IMR-90 (cell line): ENCODE data around the gene ARL4C. TPM values are rescaled to one million over a fixed set of nuclear protein-coding genes. Genes with fewer than 3 reads are reported as not detected.

Experiments
- ATAC-seq: fragments of 200-7000 bp; cut with Tn5 transposase; 2 replicates; pipeline ENCODE4 v1.9.1; 2020; ENCODE audit warnings: low read depth, mild to moderate bottlenecking, moderate library complexity
- BruUV-seq: library from RNA; stranded (reverse); fragments of 400-500 nt; replicated peaks from 2 replicates; lab custom pipeline; 2021; lab: Mats Ljungman, UMichigan
- CTCF ChIA-PET: fragments of 300-600 bp; formaldehyde crosslinking; extraction: SDS; loops from one replicate; lab custom pipeline; 2021; ENCODE audit warnings: antibody characterized with exemption; lab: Yijun Ruan, JAX
- POLR2A ChIA-PET: fragments of 300-600 bp; sonication (Branson Sonifier 250); formaldehyde crosslinking; loops from one replicate; lab custom pipeline; 2022; ENCODE audit warnings: antibody characterized with exemption; ENCODE audit not compliant: unreplicated experiment; lab: Charles Lee
- DNase-seq: peaks from one replicate; pipeline ENCODE4 v3.0.0; 2013
- H2AFZ ChIP-seq: replicated peaks from 2 replicates; pipeline ENCODE3; 2013; ENCODE audit warnings: low read length, mild to moderate bottlenecking; ENCODE audit not compliant: poor library complexity
- H2AK5ac ChIP-seq: 2 replicates; pipeline ENCODE4 v1.6.1; 2013; ENCODE audit warnings: low read depth, low read length, inconsistent platforms
- H2AK9ac ChIP-seq: replicated peaks from 2 replicates; pipeline ENCODE3; 2013; ENCODE audit warnings: mild to moderate bottlenecking, low read depth, low read length, moderate library complexity; ENCODE audit not compliant: poor library complexity
- H2BK120ac ChIP-seq: 2 replicates; pipeline ENCODE4 v1.6.1; 2013; ENCODE audit warnings: low read depth, low read length, inconsistent platforms
- H2BK15ac ChIP-seq: 3 replicates; pipeline ENCODE4 v1.6.1; 2013; ENCODE audit warnings: low read depth, low read length, inconsistent platforms
- H2BK20ac ChIP-seq: 2 replicates; pipeline ENCODE4 v1.6.1; 2013; ENCODE audit warnings: low read depth, mild to moderate bottlenecking, inconsistent platforms, low read length, moderate library complexity
- H2BK5ac ChIP-seq: 2 replicates; pipeline ENCODE4 v1.6.1; 2013; ENCODE audit warnings: mild to moderate bottlenecking, low read depth, low read length, inconsistent platforms; ENCODE audit not compliant: poor library complexity, severe bottlenecking
- H3K14ac ChIP-seq: replicated peaks from 2 replicates; pipeline ENCODE4 v1.6.1; 2013; ENCODE audit warnings: low read depth, low read length, inconsistent platforms
- H3K18ac ChIP-seq: 2 replicates; pipeline ENCODE4 v1.6.1; 2013; ENCODE audit warnings: low read depth, low read length, control low read depth
- H3K23ac ChIP-seq: 2 replicates; pipeline ENCODE4 v1.6.1; 2013; ENCODE audit warnings: low read depth, low read length, inconsistent platforms
- H3K27ac ChIP-seq: 2 replicates; pipeline ENCODE4 v1.5.1; 2013; ENCODE audit warnings: mild to moderate bottlenecking, control low read depth, low read length; ENCODE audit not compliant: insufficient read depth
- H3K27me3 ChIP-seq: 2 replicates; pipeline ENCODE4 v1.6.1; 2013; ENCODE audit warnings: low read length; ENCODE audit not compliant: control insufficient read depth, insufficient read depth
- H3K36me3 ChIP-seq: 2 replicates; pipeline ENCODE4 v1.6.1; 2013; ENCODE audit warnings: low read length, mixed read lengths; ENCODE audit not compliant: control insufficient read depth, insufficient read depth
- H3K4ac ChIP-seq: 2 replicates; pipeline ENCODE4 v1.6.1; 2013; ENCODE audit warnings: low read depth, low read length, inconsistent platforms
- H3K4me1 ChIP-seq: 2 replicates; pipeline ENCODE4 v1.6.1; 2013; ENCODE audit warnings: low read length, mixed read lengths; ENCODE audit not compliant: control insufficient read depth, insufficient read depth
- H3K4me2 ChIP-seq: 2 replicates; pipeline ENCODE4 v1.6.1; 2013; ENCODE audit warnings: low read depth, mild to moderate bottlenecking, control low read depth, low read length, moderate library complexity
- H3K4me3 ChIP-seq: 2 replicates; pipeline ENCODE4 v1.5.1; 2013; ENCODE audit warnings: low read depth, mild to moderate bottlenecking, control low read depth, low read length, moderate library complexity; ENCODE audit not compliant: insufficient read depth
- H3K56ac ChIP-seq: 2 replicates; pipeline ENCODE4 v1.6.1; 2013; ENCODE audit warnings: low read length, inconsistent platforms; ENCODE audit not compliant: insufficient read depth; ENCODE audit errors: extremely low read depth
- H3K79me1 ChIP-seq, 2 experiments: 2 replicates each; pipeline ENCODE4 v1.6.1; 2013; ENCODE audit warnings: low read length in 2 of 2, inconsistent platforms in 1 of 2, low read depth in 1 of 2
- H3K9ac ChIP-seq: 2 replicates; pipeline ENCODE4 v1.6.1; 2013; ENCODE audit warnings: low read depth, low read length, control low read depth
- H3K9me1 ChIP-seq: 2 replicates; pipeline ENCODE4 v1.6.1; 2013; ENCODE audit warnings: low read length, inconsistent platforms; ENCODE audit not compliant: insufficient read depth
- H3K9me3 ChIP-seq: 2 replicates; pipeline ENCODE4 v1.6.1; 2013; ENCODE audit warnings: low read length; ENCODE audit not compliant: control insufficient read depth, insufficient read depth
- H4K20me1 ChIP-seq: 2 replicates; pipeline ENCODE4 v1.6.1; 2013; ENCODE audit warnings: low read length, inconsistent platforms; ENCODE audit not compliant: insufficient read depth
- H4K5ac ChIP-seq: 2 replicates; pipeline ENCODE4 v1.6.1; 2013; ENCODE audit warnings: mild to moderate bottlenecking, low read depth, low read length, control low read depth
- H4K8ac ChIP-seq, 2 experiments: 2 replicates each; pipeline ENCODE4 v1.6.1; 2013; ENCODE audit warnings: low read depth in 2 of 2, low read length in 2 of 2, control low read depth in 1 of 2, inconsistent platforms in 1 of 2
- H4K91ac ChIP-seq: 2 replicates; pipeline ENCODE4 v1.6.1; 2013; ENCODE audit warnings: low read depth, low read length, inconsistent platforms; ENCODE audit not compliant: insufficient read depth
- CEBPB ChIP-seq: IDR thresholded peaks from 2 replicates; pipeline ENCODE4 v1.6.1; 2012; ENCODE audit warnings: low read depth, low read length, improper control_type of control experiment
- ELK1 ChIP-seq: fragments of 150-350 bp; IDR thresholded peaks from 2 replicates; pipeline ENCODE4 v1.6.1; 2016; ENCODE audit warnings: low read depth, mild to moderate bottlenecking, low read length, moderate library complexity, borderline replicate concordance
- MXI1 ChIP-seq: IDR thresholded peaks from 2 replicates; pipeline ENCODE4 v1.6.1; 2012; ENCODE audit warnings: low read depth, mild to moderate bottlenecking, low read length, moderate library complexity, borderline replicate concordance
- NFE2L2 ChIP-seq: fragments of 150-350 bp; IDR thresholded peaks from 2 replicates; pipeline ENCODE4 v1.6.1; 2016; ENCODE audit warnings: low read depth, mild to moderate bottlenecking, low read length
- POLR2A ChIP-seq: IDR thresholded peaks from 2 replicates; pipeline ENCODE4 v1.6.1; 2012; ENCODE audit warnings: mild to moderate bottlenecking, low read depth, low read length
- RFX5 ChIP-seq: IDR thresholded peaks from 2 replicates; pipeline ENCODE4 v1.8.0; 2012; ENCODE audit warnings: low read depth, mild to moderate bottlenecking, low read length, moderate library complexity
- SMC3 ChIP-seq: fragments of 150-350 bp; IDR thresholded peaks from 2 replicates; pipeline ENCODE4 v1.6.1; 2016; ENCODE audit warnings: low read depth, mild to moderate bottlenecking, antibody characterized with exemption, low read length, moderate library complexity
- USF2 ChIP-seq: fragments of 150-350 bp; IDR thresholded peaks from 2 replicates; pipeline ENCODE4 v1.6.1; 2017; ENCODE audit warnings: mild to moderate bottlenecking, antibody characterized with exemption, low read length, low read depth
- WGBS, 2 experiments: methylation state at CpG; one replicate each; pipeline versions ENCODE4 v1.1.5 to v1.1.7; 2013; ENCODE audit warnings: missing lambda C conversion rate in 2 of 2; ENCODE audit not compliant: insufficient read length in 1 of 2; ENCODE audit errors: extremely low coverage in 2 of 2; 5-methylcytosine and 5-hydroxymethylcytosine counted together
- dilution Hi-C: fragments of 300-500 bp; cut with HindIII; formaldehyde crosslinking; loops from one replicate; pipeline ENCODE4 v1.14.3; 2018; ENCODE audit warnings: low sequenced_read_pairs; ENCODE audit not compliant: unreplicated experiment
- in situ Hi-C: fragments of 300-500 bp; cut with MboI; formaldehyde crosslinking; loops from 3 replicates; pipeline ENCODE4 v1.14.3; 2019; ENCODE audit warnings: low sequenced_read_pairs, inconsistent platforms, mixed read lengths
- intact Hi-C: fragments of 100-400 bp; cut with micrococcal nuclease; formaldehyde crosslinking; loops from 2 replicates; pipeline ENCODE4 v1.10.0; 2022
- polyA plus RNA-seq, 3 experiments: library from polyadenylated mRNA; depleted of rRNA; stranded (reverse); fragments of >200 nt; gene quantifications; 2 replicates each; pipeline ENCODE4 v1.2.3, GENCODE V29; 2012; ENCODE audit warnings: low replicate concordance in 1 of 3
- total RNA-seq: library from RNA; depleted of rRNA; stranded (reverse); fragments of >200 nt; gene quantifications from 2 replicates; pipeline ENCODE4 v1.2.3, GENCODE V29; 2012

The ARL4C gene
- total and polyA plus RNA-seq, 2 of the 4 experiments (the other 2 are of a cell fraction), result 7.7 to 8.2 TPM

GRCh38 chr2:234497594-234498235, 834 bp upstream of the ARL4C start:
- Histone ChIP-seq H3K4me3 (no peak overlapping the region; the same call in 1 of the 2 replicates), H3K36me3 (no peaks in the 10 kb centered on the region), H3K9me3 (no peaks in the 10 kb centered on the region), H3K9me1 (peaks cover 3% of the 10 kb centered on the region; the same call in 1 of the 2 replicates), H2AFZ (peak overlapping the region; percentile 81), H3K4me1 (peaks cover 6% of the 10 kb centered on the region), H3K56ac (no peak overlapping the region), H2AK9ac (no peak overlapping the region), H3K4me2 (no peak overlapping the region; the same call in 1 of the 2 replicates), H2AK5ac (peak overlapping the region; percentile 44; the same call in 1 of the 2 replicates), H4K91ac (no peak overlapping the region), H2BK120ac (no peak overlapping the region), H4K20me1 (peaks cover 6% of the 10 kb centered on the region; the same call in 1 of the 2 replicates), H2BK20ac (no peak overlapping the region), H3K18ac (no peak overlapping the region), H4K8ac (no peak overlapping the region), H3K4ac (no peak overlapping the region), H2BK15ac (no peak overlapping the region), H3K27me3 (no peaks in the 10 kb centered on the region), H3K23ac (no peak overlapping the region), H3K27ac (no peak overlapping the region; the same call in 1 of the 2 replicates), H2BK5ac (no peak overlapping the region), H3K79me1 (peaks cover 16 to 32% of the 10 kb centered on the region in 2 experiments), H3K14ac (no peak overlapping the region), H4K5ac (no peak overlapping the region), H3K9ac (no peak overlapping the region)
- ChIA-PET CTCF (interaction anchor here (0.9 kb wide), 1 partner anchor 209 kb away, joined by 3 read pairs; no protein-coding TSS in a partner anchor), POLR2A (no interaction called here)
- ATAC-seq, result no peak
- in situ Hi-C loops (loop anchor here (10.0 kb wide), 1 partner anchor 213 kb away; no protein-coding TSS in a partner anchor), dilution Hi-C loops (no loop called here), intact Hi-C loops (loop anchor here (10.0 kb wide), 1 partner anchor 133 kb away; no protein-coding TSS in a partner anchor)
- BruUV-seq, result no TSS peak
- WGBS, 2 experiments, result 54% methylated on average over 21 of the region's 37 CpGs; no CpG with 5 or more reads in 1 of the 2 experiments
- no peak for DNase-seq
- TF ChIP-seq POLR2A, result no peak
- no peak for TF ChIP-seq CEBPB
- no peak for TF ChIP-seq RFX5
- TF ChIP-seq USF2, result no peak
- no peak for TF ChIP-seq NFE2L2
- TF ChIP-seq MXI1, result no peak
- no peak for TF ChIP-seq ELK1
- no peak for TF ChIP-seq SMC3
